NCI-H1105 treated with DMSO at 0.1 percent for 48 hours (cell line): ENCODE results near the gene CAGE1.
"Not testable (repeated sequence)": the region's sequence is repeated elsewhere in the genome, so short reads cannot be mapped to it uniquely, and the experiment has no call there.

ENCODE experiments used
- DNase-seq: peaks from one replicate; lab custom pipeline; 2025; lab: John Stamatoyannopoulos, UW

CAGE1 gene

DNA sequence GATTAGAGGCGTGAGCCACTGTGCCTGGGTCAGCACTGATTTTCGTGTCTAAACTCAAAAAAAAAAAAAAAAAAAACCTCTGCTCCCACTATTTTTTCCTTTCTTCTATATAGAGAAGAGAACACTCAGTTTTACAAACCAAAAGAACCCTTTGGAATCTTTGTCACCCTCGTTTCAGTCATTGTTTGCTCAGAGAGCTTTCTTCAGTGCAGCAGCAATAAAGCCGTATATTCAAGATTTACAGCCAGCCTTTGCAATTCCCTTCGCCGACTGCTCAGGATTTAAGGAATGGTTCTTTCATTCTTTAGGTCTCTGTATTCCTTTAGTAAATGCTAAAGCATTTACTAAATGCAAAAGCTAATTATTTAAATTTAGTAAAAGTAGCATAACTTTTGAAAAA is 20.2 kb upstream of the CAGE1 start:
- DNase-seq = no peak

DNA sequence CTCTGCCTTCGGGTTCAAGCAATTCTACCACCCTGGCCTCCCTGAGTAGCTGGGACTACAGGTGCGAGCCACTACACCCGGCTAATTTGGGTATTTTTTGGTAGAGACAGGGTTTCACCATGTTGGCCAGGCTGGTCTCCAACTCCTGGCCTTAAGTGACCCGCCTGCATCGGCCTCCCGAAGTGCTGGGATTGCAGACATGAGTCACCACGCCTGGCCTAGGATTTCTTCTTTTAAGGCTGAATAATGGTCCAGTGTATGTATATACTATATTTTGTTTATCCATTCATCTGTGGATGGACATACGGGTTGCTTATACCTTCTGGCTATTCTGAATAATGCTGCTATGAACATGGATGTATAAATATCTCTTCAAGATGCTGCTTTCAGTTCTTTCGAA is 17.2 kb upstream of the CAGE1 start:
- DNase-seq = no peak

DNA sequence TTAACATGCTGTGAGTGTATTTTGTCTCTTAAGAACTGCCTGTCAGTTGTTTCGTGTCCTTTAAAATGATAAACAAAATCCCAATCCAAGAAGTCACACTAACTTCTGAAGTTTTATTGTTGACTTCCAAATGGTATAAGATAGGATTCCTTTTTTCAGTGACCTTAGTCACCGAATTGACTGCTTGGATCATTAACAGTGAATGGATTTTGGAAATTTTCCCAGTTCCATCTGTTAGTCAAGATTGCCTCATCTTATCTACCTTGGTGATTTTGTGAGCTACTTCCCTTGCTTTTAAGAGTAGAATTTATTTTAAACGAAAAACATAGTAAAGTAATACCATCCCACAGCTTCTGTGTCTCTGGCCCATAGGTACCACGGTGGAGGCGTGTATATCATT is 15.0 kb upstream of the CAGE1 start:
- DNase-seq = no peak

- no peak for DNase-seq
Observed at GRCh38 chr6:7402716-7403115, 13.2 kb upstream of the CAGE1 start.

- DNase-seq = no peak
Observed at GRCh38 chr6:7401075-7401474, 11.5 kb upstream of the CAGE1 start.

DNA sequence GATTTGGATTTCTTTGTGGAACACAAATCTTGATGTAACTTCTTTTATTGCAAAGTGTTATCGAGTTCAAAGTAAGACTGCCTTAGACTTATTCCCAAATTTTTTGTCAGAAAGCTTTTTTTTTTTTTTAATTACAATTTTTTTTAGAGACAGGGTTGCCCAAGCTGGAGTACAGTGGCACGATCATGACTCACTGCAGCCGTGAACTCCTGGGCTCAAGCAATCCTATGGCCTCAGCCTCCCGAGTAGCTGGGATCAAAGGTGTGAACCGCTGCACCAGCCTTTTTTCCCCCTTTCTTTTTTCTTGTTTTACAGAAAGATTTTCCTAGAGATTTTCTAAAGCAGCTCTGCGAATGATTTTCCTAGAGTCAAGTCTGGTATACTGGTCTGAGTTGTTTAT is 2.9 kb upstream of the CAGE1 start:
- DNase-seq = no peak

GRCh38 chr6:7391151-7391550 is 1.6 kb upstream of the CAGE1 start:
- no peak for DNase-seq

GRCh38 chr6:7390226-7390878 is 810 bp upstream of the CAGE1 start:
- DNase-seq = no peak

DNA sequence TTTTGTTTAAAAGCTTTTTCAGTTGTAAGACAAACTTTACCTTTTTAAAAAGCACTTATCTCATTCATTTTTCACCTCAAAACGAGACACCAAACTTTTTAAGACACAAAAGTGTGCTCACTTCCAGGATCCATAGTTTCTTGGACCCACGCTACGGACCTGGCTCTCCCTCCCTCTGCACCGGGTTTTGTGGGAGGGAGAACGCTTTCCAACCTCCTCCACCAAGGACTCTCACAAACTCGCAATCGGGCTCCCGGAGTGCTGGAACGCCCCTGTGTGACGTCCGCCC is 436 bp downstream of the CAGE1 start:
- DNase-seq = no peak

DNA sequence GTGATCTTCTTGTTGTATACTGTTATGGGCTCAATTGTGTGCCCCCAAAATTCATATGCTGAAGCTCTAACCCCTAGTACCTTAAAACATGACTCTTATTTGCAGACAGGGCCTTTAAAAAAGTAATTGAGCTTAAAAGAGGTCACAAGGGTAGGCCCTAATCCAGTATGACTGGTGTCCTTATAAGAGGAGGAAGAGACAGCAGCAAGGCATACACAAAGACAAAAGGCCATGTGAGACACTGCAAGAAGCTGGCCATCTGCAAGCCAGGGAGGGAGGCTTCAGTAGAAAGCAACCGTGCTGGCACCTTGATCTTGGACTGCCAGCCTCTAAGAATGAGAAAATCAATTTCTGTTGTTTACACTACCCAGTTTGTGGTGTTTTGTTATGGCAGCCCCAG is 8.4 kb downstream of the CAGE1 start:
- DNase-seq = no peak

DNA sequence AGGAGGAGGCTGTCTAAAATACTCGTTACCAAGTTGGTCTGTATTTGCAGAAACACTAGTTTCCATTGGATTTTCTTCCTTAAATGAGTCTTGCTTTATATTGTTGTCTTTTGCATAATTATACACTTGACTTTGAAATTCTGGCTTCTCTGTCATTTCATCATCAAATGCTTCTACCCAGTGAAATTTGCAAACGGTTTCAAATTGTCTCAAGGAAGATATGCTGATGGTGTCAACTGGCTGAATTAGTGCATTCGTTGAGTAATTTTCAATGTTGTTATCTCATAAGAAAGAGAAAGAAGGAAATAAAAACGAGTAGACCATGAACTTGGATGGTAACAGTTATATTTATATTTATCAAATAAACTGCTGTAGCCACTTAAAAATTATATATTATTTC is 10.8 kb downstream of the CAGE1 start:
- DNase-seq = no peak

- no peak for DNase-seq
Observed at GRCh38 chr6:7377961-7378360, 11.6 kb downstream of the CAGE1 start.

DNA sequence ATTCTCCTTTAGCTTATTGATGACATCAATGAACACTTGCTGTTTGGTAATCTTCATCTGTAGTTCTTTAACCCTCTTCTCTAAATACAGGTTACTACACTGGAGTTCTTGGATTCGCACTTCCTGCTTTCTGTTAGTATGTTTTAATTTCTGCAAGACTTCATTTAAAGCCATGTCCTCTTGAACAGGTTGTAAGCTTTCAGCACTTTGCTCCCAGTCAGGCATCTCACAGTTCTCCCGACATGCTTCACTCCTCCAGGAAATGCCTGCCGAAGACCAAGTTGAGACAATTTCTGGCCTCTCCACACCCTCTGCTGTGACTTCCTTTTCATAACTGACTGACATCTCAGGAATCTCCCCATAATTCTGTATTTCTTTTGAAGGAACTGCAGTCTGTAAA is 15.8 kb downstream of the CAGE1 start:
- DNase-seq = no peak

GRCh38 chr6:7367408-7367807 is 22.1 kb downstream of the CAGE1 start:
- no peak for DNase-seq

DNA sequence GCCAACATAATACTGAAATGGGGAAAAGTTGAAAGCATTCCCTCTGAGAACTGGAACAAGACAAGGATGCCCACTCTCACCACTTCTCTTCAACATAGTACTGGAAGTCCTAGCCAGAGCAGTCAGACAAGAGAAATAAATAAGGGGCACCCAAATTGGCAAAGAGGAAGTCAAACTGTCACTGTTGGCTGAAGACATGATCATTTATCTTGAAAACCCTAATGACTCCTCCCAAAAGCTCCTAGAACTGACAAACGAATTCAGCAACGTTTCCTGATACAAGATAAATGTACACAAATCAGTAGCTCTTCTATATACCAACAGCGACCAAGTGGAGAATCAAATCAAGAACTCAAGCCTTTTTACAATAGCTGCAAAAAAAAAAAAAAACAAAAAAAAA is 37.6 kb downstream of the CAGE1 start:
- not testable (repeated sequence) for DNase-seq

GRCh38 chr6:7350591-7350990 is 39.0 kb downstream of the CAGE1 start:
- not testable (repeated sequence) for DNase-seq

DNA sequence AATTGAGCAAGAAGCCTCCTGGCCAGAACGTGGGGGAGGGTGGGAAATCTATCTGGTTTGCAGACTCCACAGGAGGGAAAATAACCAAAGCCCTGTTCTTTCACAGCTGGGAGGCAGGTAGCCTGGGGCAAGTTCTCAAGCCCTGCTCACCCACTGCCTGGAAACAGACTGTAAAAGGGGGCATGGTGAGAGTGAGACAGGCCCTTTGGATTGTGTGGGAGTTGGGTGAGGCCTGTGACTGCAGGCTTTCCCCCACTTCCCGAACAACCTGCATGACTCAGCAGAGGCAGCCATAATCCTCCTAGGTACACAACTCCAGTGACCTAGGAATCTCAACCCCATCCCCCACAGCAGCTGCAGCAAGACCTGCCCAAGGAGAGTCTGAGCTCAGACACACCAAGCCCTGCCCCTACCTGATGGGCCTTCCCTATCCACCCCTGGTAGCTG is 42.0 kb downstream of the CAGE1 start:
- DNase-seq = not testable (repeated sequence)

- not testable (repeated sequence) for DNase-seq
Observed at GRCh38 chr6:7344773-7345450, 44.6 kb downstream of the CAGE1 start.

GRCh38 chr6:7343546-7344475 is 45.7 kb downstream of the CAGE1 start:
- DNase-seq = no peak

DNA sequence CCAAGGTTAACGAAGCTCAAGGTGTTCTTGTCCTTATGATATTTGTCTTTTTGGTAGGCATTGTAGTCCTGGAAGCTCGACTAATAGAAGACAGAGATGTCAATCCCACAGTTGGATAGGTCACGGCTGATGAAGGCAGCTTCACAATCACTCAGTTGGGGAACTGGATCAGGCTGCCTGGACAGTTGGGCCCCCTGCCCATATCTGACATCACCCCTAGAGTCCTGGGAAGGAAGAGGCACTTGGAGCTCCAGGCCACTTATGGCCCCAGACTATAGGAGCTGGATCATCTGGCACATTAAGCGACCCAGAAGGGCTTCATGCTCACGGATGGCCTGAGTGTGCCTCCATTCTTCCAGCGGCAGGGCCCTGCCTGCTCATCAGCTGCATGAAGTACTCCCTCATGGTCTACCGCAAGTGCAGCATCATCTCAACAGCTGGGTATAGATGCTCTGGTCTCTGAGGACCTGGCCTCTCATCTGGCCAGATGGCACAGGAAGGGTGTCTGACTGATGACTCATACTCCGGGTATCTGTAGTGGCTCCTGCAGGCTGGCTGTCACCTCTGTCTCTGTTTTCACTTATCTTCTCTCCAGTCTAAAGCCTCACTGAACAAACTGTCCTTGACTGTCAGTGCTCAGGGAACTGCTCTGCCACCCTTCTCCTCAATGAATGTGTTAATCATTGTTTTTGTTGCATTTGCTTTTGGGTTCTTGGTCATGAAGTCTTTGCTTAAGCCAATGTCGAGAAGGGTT is 47.4 kb downstream of the CAGE1 start:
- DNase-seq = no peak

- no peak for DNase-seq
Observed at GRCh38 chr6:7341271-7341670, 48.3 kb downstream of the CAGE1 start.

DNA sequence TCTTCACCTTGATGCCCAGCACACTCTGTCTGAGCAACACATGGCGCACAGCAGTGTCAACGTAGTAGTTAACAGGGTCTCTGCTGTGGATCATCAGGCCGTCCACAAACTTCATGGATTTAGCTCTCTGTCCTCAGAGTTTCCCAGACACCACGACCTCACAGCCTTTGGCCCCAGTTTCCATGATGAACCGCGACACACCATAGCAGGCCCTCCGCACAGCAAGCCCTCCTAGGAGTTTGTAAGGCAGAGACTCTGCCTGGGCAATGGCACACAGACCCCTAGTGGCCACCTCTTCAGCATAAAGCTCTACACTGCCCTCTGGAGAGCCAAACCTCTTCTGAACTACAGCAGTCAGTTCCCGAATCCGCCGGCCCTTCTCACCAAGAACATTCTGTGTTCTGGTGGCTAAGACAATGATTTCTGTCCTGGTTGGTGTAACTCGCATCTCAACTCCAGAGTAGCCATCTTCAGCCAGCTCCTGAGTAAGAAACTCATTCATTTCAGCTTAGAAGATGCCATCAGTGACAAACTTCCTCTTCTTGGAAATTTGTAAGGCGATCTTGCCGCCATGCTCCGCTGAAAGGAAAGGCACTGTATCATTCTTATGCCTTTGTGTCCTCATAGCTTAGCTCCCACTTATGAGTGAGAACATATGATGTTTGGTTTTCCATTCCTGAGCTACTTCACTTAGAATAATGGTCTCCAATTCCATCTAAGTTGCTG is 50.4 kb downstream of the CAGE1 start:
- DNase-seq = not testable (repeated sequence)
